GM19025 (cell line): Measurements from ENCODE around the gene OR51B6.
"Not testable (repeated sequence)": the region's sequence is repeated elsewhere in the genome, so short reads cannot be mapped to it uniquely, and the experiment has no call there.

ENCODE experiments used
- ATAC-seq: cut with Tn5 transposase; IDR thresholded peaks from one replicate; pipeline ENCODE4 v1.9.1; 2021; ENCODE audit warnings: mild to moderate bottlenecking, low read depth, moderate library complexity; ENCODE audit not compliant: unreplicated experiment

OR51B6 gene

GRCh38 chr11:5363679-5364078 is 12.4 kb downstream of the OR51B6 start:
- ATAC-seq = no peak

- no peak for ATAC-seq
Measured at GRCh38 chr11:5364214-5364613, 12.9 kb downstream of the OR51B6 start.

- ATAC-seq = not testable (repeated sequence)
Measured at GRCh38 chr11:5366365-5366764, 15.1 kb downstream of the OR51B6 start.

- no peak for ATAC-seq
Measured at GRCh38 chr11:5366856-5367255, 15.5 kb downstream of the OR51B6 start.

- no peak for ATAC-seq
Measured at GRCh38 chr11:5367448-5368074, 16.3 kb downstream of the OR51B6 start.

GRCh38 chr11:5368502-5369043 is 17.3 kb downstream of the OR51B6 start:
- no peak for ATAC-seq

GRCh38 chr11:5369789-5370188 is 18.5 kb downstream of the OR51B6 start:
- no peak for ATAC-seq

- ATAC-seq = no peak
Measured at GRCh38 chr11:5380740-5381342, 29.5 kb downstream of the OR51B6 start.

GRCh38 chr11:5383576-5383975 is 32.3 kb downstream of the OR51B6 start, which contains the start of gene OR51M1:
TSS of gene OR51M1 (plus strand) at chr11:5383812. CDS start at chr11:5389399, 5,587 bp downstream.
- no peak for ATAC-seq

- ATAC-seq = no peak
Measured at GRCh38 chr11:5384335-5384734, 33.0 kb downstream of the OR51B6 start.

- ATAC-seq = no peak
Measured at GRCh38 chr11:5390210-5390609, 38.9 kb downstream of the OR51B6 start.

- no peak for ATAC-seq
Measured at GRCh38 chr11:5394091-5394490, 42.8 kb downstream of the OR51B6 start.

GRCh38 chr11:5398936-5399335 is 47.6 kb downstream of the OR51B6 start:
- no peak for ATAC-seq
